ENCODE data around the gene ITIH4.

DNA sequence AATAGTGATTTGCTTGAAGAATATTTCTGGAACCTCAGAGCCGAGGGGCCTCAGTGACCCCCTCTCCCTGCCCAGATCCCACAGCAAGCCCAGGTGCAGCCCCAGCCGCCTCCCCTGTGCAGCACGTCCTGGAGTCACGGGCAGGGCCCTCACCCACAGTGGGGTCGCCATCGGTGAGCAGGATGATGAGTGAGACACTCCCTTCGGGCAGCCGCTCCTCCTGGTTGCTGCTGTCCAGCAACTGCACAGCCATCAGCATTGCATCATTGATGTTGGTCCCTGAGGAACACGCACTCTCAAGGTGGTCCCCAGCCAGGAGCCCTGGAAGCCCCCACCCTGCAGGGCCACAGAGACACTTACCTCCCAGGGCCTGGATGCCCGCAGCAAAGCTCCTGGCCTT, 6.4 kb downstream of the ITIH4 start:
- TF ChIP-seq, protein P1, sequence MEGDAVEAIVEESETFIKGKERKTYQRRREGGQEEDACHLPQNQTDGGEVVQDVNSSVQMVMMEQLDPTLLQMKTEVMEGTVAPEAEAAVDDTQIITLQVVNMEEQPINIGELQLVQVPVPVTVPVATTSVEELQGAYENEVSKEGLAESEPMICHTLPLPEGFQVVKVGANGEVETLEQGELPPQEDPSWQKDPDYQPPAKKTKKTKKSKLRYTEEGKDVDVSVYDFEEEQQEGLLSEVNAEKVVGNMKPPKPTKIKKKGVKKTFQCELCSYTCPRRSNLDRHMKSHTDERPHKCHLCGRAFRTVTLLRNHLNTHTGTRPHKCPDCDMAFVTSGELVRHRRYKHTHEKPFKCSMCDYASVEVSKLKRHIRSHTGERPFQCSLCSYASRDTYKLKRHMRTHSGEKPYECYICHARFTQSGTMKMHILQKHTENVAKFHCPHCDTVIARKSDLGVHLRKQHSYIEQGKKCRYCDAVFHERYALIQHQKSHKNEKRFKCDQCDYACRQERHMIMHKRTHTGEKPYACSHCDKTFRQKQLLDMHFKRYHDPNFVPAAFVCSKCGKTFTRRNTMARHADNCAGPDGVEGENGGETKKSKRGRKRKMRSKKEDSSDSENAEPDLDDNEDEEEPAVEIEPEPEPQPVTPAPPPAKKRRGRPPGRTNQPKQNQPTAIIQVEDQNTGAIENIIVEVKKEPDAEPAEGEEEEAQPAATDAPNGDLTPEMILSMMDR (IDR thresholded peaks at IDR 0.05; ENCODE audit: insufficient read depth, low read depth, low read length): no peak
- TF ChIP-seq EZH2 (IDR thresholded peaks at IDR 0.05; ENCODE audit: insufficient read depth, low read length): no peak

Measured in astrocyte (in vitro differentiated cells and primary cell).